Activated CD4-positive, alpha-beta T cell treated with anti-CD3 and anti-CD28 coated beads, Interleukin-2, amount 10 ng/mL, durations not matched to agents 7 days and 5 days (primary cell): Measurements from ENCODE around the gene EEF2K. TPM values are rescaled to one million over a fixed set of nuclear protein-coding genes. Genes with fewer than 3 reads are reported as not detected.
A peak's percentile ranks its signal among the peaks of the same experiment; 100 is the strongest.
"Not testable (repeated sequence)": the region's sequence is repeated elsewhere in the genome, so short reads cannot be mapped to it uniquely, and the experiment has no call there.

Experiments
- CTCF ChIA-PET: fragments of 350-600 bp; sonication (Branson Sonifier 250); formaldehyde crosslinking; loops from one replicate; lab custom pipeline; 2021; ENCODE audit warnings: antibody characterized with exemption; lab: Charles Lee
- POLR2A ChIA-PET: fragments of 350-600 bp; sonication (Branson Sonifier 250); formaldehyde crosslinking; loops from one replicate; lab custom pipeline; 2021; ENCODE audit warnings: antibody characterized with exemption; lab: Charles Lee
- DNase-seq: peaks from one replicate; pipeline ENCODE4 v3.0.0-alpha.2; 2020
- H3K27ac Mint-ChIP-seq: one replicate; pipeline ENCODE4 v1.8.0; 2021; ENCODE audit warnings: mild to moderate bottlenecking, moderate library complexity, mixed read lengths
- H3K27me3 Mint-ChIP-seq: one replicate; pipeline ENCODE4 v1.8.0; 2021; ENCODE audit warnings: mixed read lengths
- H3K36me3 Mint-ChIP-seq: one replicate; pipeline ENCODE4 v1.8.0; 2021; ENCODE audit warnings: low read depth, mixed read lengths
- H3K4me1 Mint-ChIP-seq: one replicate; pipeline ENCODE4 v1.8.0; 2021; ENCODE audit warnings: mixed read lengths
- H3K4me3 Mint-ChIP-seq: one replicate; pipeline ENCODE4 v1.8.0; 2021; ENCODE audit warnings: mild to moderate bottlenecking, moderate library complexity, mixed read lengths
- H3K9me3 Mint-ChIP-seq: one replicate; pipeline ENCODE4 v1.8.0; 2021; ENCODE audit warnings: mixed read lengths
- total RNA-seq, 2 experiments: library from RNA; stranded (reverse); gene quantifications; one replicate each; pipeline ENCODE4 v1.2.3, GENCODE V29; 2021

The EEF2K gene
- total RNA-seq: 10 to 100 TPM; 21.9 to 23.8 TPM

DNA sequence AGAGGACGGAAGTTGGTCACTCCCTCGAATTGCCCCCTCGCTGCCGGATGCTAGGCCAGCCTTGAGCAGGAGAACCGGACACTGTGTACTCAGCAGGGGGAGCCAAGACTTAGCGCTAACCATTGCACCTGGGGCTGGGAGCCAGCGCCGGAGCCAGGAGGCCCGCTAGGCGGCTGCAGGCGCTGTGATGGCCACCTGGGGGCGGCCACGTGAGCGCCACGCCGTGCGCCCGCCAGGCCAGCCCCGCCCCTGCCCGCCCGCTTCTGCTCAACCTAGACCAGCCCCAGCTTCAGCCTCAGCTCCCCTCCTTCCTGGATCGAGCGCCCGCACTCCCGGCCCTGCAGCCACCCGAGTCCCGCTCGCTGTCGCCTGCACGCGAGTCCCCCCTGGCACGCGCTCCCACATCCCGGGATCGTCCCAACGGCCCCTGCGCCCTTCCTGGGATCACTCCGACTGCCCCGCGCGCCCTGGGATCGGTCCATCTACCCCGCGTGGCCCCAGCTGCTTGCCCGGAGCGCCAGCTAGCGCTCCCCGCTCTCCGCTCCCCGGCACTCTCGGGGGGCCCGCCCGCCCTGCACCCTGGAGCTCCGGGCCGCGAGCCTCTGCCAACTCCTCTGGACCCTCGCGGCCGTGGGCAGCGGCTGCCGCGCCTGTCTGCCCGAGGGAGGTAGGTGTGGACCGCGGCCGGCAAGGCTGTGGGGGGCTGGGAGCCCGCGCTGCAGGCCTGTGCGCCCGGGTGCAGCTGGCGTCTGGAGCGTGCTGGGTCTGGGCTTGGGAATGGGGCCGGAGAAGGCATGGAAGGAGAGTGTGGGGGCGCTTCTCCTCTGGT is at the start of gene EEF2K:
Gene EEF2K, plus strand, starts transcription at position 266 of the 829 bp plus-strand sequence. CDS start 19,452 bp downstream, outside the sequence.
- Mint-ChIP-seq H3K27me3 (no peaks in the 10 kb centered on the region), H3K9me3 (no peaks in the 10 kb centered on the region), H3K4me1 (peaks cover 33% of the 10 kb centered on the region), H3K36me3 (peaks cover 13% of the 10 kb centered on the region), H3K27ac (peak within 1 kb of the TSS; percentile 83), H3K4me3 (peak within 1 kb of the TSS; percentile 93)
- ChIA-PET CTCF (interaction anchor here (0.6 to 6.9 kb wide), 12 partner anchors 11 to 199 kb away, joined by 3 to 48 read pairs (median 4); partner anchors contain the start of gene POLR3E), POLR2A (interaction anchor here (0.8 to 1.0 kb wide), 2 partner anchors 95 to 118 kb away, joined by 3 to 4 read pairs; no protein-coding TSS in a partner anchor)
- DNase-seq: peak; percentile 83

DNA sequence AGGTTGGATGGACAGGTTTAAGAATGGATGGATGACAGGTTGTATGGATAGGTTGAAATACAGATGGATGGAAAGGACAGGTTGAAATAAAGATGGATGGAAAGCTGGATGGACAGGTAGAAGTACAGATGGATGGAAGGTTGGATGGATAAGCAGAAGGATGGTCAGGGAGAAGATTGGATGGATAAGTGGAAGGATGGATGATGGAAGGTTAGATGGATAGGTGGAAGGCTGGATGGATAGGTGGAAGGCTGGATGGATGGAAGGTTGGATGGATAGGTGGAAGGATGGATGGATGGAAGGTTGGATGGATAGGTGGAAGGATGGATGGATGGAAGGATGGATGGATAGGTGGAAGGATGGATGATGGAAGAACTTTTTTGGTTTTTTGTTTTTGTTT is 44.7 kb upstream of the EEF2K start:
- Mint-ChIP-seq H3K36me3 (no peaks in the 10 kb centered on the region), H3K9me3 (peaks cover 5% of the 10 kb centered on the region), H3K27me3 (peaks cover 19% of the 10 kb centered on the region), H3K4me3 (no peak overlapping the region), H3K27ac (no peak overlapping the region), H3K4me1 (peaks cover 5% of the 10 kb centered on the region)
- no peak for DNase-seq
- POLR2A ChIA-PET: no interaction called here
- CTCF ChIA-PET: no interaction called here

DNA sequence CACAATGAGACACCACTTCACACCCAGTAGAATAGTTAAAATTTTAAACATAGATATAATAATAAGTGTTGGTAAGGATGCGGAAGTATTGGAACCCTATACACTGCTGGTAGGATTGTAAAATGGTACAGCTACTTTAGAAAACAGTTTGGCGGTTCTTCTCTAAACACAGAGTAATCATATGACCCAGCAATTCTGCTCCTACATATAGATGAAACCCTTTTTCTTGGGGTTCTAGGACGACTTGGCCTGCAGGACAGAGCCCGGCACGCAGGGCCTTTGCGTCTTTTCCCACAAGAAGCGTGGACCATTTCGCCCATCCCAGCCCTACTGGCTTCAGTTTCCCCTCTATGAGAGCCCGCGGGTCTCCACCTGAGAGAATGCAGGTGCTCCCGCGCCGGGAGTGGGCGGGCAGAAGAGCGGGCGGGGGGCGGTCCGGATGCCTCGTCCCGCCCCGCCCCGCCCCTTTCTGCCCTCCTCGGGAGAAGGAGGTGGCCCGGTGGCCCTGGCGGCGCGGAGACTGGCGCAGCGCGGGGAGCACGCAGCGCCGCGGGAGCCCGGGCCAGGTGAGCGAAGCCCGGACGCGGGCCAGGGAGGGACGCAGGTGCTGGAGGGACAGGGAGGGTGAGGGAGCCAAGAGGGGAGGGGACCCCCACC is 44.0 kb upstream of the EEF2K start, which contains the start of gene SDR42E2:
Gene SDR42E2, plus strand, starts transcription at position 508 of the 657 bp plus-strand sequence. CDS start 3,077 bp downstream, outside the sequence.
- POLR2A ChIA-PET: no interaction called here
- Mint-ChIP-seq H3K9me3 (peaks cover 5% of the 10 kb centered on the region), H3K27ac (peak within 1 kb of the TSS; percentile 60), H3K36me3 (no peaks in the 10 kb centered on the region), H3K4me3 (no peak within 1 kb of the TSS), H3K4me1 (peaks cover 5% of the 10 kb centered on the region), H3K27me3 (peaks cover 19% of the 10 kb centered on the region)
- DNase-seq: peak; percentile 29
- CTCF ChIA-PET: no interaction called here

DNA sequence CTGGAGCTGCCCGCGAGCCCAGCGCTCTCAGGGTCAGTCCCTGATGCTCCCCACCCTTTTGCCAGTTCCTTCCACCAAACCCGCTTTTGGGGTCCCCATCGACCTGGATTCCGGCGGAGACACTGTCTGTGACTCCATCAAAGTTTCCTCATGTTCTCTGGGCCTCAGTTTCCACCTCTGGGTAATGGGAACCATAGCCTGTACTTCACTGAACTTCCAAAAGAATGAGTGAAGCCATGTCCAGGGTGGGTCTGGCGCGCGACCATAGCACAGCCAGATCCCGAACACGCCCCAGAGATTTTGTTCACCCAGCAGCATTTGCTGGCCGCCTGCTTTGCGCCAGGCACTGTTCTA is 43.4 kb upstream of the EEF2K start:
- Mint-ChIP-seq H3K9me3 (peaks cover 5% of the 10 kb centered on the region), H3K27ac (peak overlapping the region; percentile 60), H3K27me3 (peaks cover 19% of the 10 kb centered on the region), H3K4me1 (peaks cover 5% of the 10 kb centered on the region), H3K36me3 (no peaks in the 10 kb centered on the region), H3K4me3 (no peak overlapping the region)
- POLR2A ChIA-PET: no interaction called here
- DNase-seq: no peak
- CTCF ChIA-PET: no interaction called here

DNA sequence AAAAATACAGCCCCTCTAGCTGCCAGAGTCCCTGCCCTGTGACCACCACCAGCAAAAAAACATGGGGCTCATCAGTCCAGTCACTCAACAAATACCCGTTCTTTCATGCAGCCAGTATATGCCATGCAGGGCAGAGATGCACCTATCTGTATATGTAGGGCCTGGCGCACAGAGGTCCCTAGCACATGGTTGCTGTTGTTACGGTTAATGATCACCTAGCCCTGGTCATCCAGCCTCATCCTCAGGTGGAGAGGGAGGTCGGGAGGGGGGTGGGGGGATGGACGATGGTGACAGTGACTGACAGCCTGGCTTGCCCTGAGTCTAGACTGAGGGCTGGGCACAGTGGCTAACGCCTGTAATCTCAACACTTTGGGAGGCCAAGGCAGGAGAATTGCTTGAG is 42.3 kb upstream of the EEF2K start:
- no peak for DNase-seq
- Mint-ChIP-seq H3K4me3 (no peak overlapping the region), H3K36me3 (no peaks in the 10 kb centered on the region), H3K9me3 (peaks cover 5% of the 10 kb centered on the region), H3K4me1 (peaks cover 5% of the 10 kb centered on the region), H3K27me3 (peaks cover 18% of the 10 kb centered on the region), H3K27ac (no peak overlapping the region)
- ChIA-PET POLR2A (no interaction called here), CTCF (no interaction called here)

DNA sequence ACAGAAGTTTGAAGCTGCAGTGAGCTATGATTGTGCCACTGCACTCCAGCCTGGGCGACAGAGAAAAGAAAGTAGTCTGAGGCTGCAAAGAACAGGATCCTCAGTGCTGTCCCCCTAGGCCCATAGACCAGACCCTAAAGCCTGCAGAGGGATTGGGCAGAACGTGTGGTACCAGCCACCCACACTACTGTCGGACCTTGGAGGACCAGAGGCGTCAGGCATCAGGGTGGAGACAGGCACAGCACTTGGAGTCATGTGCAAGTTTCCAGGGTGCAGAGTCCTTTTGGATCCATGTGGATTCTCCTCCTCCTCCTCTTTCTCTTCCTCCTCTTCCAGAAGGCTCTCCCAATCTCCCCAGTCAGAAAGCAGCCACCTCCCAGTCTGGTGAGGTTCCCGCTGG is 41.6 kb upstream of the EEF2K start:
- Mint-ChIP-seq H3K27me3 (peaks cover 16% of the 10 kb centered on the region), H3K36me3 (no peaks in the 10 kb centered on the region), H3K27ac (no peak overlapping the region), H3K4me3 (no peak overlapping the region), H3K9me3 (peaks cover 5% of the 10 kb centered on the region), H3K4me1 (peaks cover 5% of the 10 kb centered on the region)
- no peak for DNase-seq
- ChIA-PET CTCF (interaction anchor here (3.3 kb wide), 1 partner anchor 24 kb away, joined by 10 read pairs; no protein-coding TSS in a partner anchor), POLR2A (no interaction called here)

DNA sequence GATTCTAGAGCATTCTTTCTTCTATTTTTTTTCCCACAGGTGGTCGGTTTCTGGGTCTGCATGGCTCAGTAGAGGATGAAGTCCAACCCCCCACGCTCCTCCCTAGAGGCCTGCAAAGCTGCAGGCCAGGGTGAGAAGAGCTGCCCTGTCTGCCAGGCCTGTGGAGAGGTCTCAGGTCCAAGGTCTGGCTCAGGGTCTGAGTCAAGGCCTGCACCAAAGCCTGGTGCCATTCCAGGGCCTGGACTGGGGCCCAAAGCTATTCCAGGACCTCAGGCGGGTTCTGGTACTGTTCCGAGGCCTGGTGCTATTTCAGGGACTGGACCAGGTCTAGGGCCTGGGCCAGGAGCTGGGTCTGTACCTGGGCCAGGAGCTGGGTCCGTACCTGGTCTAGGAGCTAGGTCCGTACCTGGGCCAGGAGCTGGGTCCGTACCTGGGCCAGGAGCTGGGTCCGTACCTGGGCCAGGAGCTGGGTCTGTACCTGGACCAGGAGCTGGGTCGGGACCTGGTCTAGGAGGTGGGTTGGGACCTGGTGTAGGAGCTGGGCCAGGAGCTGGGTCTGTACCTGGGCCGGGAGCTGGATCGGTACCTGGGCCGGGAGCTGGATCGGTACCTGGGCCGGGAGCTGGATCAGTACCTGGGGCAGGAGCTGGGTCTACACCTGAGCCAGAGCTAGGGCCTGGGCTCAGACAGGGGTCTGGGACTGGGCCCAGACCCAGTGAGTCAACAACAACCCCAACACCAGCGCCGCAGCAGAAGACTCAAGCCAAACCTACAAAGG is 40.4 kb upstream of the EEF2K start:
- Mint-ChIP-seq H3K9me3 (peaks cover 5% of the 10 kb centered on the region), H3K4me1 (peaks cover 5% of the 10 kb centered on the region), H3K27ac (no peak overlapping the region), H3K27me3 (peaks cover 9% of the 10 kb centered on the region), H3K36me3 (no peaks in the 10 kb centered on the region), H3K4me3 (no peak overlapping the region)
- POLR2A ChIA-PET: no interaction called here
- CTCF ChIA-PET: interaction anchor here (1.0 to 3.3 kb wide), 2 partner anchors 9 to 23 kb away, joined by 5 to 10 read pairs; no protein-coding TSS in a partner anchor
- no peak for DNase-seq

DNA sequence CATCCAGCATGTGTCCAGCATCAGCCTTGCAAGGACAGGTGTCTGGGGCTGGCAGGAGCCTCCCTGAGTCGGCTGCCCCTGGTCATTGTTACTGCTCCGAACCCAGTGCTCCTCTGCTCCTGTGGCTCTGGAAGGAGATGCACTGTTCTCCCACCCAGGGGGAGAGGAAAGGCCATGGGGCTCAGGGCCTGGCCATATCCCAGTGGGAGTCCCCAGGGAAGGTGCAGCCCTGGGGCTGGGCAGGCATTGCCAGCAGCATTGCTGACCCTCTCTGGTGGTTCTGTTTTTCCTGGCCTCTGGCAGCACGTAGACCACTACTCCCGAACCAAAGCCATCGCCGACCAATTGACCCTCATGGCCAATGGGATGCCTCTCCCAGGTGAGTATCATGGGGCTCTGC is 34.1 kb upstream of the EEF2K start:
- Mint-ChIP-seq H3K36me3 (no peaks in the 10 kb centered on the region), H3K27ac (no peak overlapping the region), H3K9me3 (no peaks in the 10 kb centered on the region), H3K4me3 (no peak overlapping the region), H3K27me3 (no peaks in the 10 kb centered on the region), H3K4me1 (no peaks in the 10 kb centered on the region)
- DNase-seq: no peak
- POLR2A ChIA-PET: no interaction called here
- CTCF ChIA-PET: no interaction called here

DNA sequence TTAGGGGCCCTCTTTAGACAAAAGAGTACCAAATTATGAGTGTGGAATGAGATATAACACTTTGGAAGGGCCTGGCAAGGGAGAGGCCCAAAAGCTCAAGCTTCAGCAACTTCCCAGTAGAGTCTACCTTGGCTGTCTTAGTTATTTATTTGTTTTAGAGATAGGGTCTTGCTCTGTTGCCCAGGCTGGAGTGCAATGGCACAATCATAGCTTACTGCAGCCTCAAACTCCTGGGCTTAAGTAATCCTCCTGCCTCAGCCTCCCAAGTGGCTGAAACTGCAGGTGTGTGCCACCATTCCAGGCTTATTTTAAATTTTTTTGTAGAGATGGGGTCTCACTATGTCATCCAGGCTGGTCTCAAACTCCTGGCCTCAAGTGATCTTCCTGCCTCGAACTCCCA is 33.4 kb upstream of the EEF2K start:
- H3K36me3 Mint-ChIP-seq, H3K27ac Mint-ChIP-seq, H3K9me3 Mint-ChIP-seq, DNase-seq, H3K4me1 Mint-ChIP-seq, CTCF ChIA-PET, H3K27me3 Mint-ChIP-seq, H3K4me3 Mint-ChIP-seq: not testable (repeated sequence)
- POLR2A ChIA-PET: interaction anchor here (0.7 kb wide), 1 partner anchor 182 kb away, joined by 3 read pairs; no protein-coding TSS in a partner anchor

DNA sequence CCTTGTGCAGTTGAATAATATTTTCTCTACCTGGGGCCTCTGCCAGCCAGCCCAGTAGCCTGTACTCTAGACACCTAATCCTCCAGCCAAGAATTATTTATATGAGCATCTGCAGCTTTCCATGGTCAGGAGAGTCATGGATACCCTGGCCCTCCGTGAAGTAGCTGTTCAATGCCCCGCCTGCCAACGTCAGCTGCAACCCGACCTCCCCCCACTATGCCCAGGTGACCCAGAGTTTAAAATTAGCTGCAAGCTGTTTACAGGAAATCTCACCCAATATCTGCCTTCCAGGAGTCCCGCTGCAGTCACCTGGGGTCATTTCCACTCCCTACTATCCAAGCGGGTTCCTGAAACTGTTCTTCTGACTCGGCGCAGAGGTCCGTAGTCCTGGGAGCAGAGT is 31.4 kb upstream of the EEF2K start:
- no peak overlapping the region for H3K27ac Mint-ChIP-seq
- H3K36me3 Mint-ChIP-seq: no peaks in the 10 kb centered on the region
- ChIA-PET CTCF (interaction anchor here (0.6 to 1.5 kb wide), 3 partner anchors 9 to 38 kb away, joined by 3 to 5 read pairs (median 5); no protein-coding TSS in a partner anchor), POLR2A (no interaction called here)
- H3K27me3 Mint-ChIP-seq: no peaks in the 10 kb centered on the region
- no peaks in the 10 kb centered on the region for H3K9me3 Mint-ChIP-seq
- no peak for DNase-seq
- H3K4me1 Mint-ChIP-seq: no peaks in the 10 kb centered on the region
- H3K4me3 Mint-ChIP-seq: no peak overlapping the region

DNA sequence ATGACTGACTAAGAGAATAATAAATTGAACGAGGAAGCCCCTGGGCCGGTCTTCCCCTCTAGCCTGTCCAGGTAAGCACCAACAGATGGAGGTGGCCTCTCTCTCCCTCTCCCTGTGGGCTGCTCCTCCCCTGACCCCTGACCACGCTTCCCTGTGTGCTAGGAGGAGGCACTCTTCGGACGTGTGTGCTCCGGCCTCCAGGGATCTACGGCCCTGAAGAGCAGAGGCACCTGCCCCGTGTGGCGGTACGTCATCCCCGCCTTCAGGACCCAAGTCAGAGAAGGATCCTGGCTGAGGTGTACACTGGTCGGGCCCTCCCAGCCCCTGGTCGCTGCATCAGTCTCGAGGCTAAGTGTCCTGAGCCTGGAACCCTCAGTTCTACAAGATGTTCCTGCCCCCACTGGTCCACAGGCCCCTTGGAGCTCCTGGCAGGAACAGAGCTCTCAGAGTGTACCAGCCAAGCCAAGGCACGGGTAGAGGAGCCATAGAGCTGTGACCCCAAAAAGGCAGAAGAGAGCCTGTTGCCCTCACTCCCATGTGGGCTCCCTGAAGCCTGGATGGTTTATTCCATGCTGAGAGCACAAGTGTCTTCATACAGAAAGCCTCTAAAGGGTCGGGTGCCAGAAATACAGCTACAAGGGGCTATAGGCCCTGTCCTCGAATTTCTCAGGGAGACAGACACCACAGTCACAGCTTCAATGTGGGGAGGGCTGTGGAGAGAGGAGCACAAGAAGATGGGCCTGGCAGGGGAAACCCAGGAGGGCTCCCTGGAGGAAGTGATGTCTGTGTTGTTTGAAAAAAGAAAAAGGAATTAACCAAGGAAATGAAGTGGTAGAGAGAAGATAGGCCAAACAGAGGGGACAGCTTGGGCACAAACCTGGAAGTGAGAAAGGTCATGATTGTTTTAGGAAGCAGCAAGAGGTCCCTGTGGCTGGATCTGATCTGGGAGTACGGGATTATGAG is 27.8 kb upstream of the EEF2K start:
- no peak for DNase-seq
- no peaks in the 10 kb centered on the region for H3K9me3 Mint-ChIP-seq
- H3K27ac Mint-ChIP-seq: no peak overlapping the region
- H3K4me3 Mint-ChIP-seq: no peak overlapping the region
- H3K36me3 Mint-ChIP-seq: no peaks in the 10 kb centered on the region
- CTCF ChIA-PET: interaction anchor here (1.0 kb wide), 1 partner anchor 13 kb away, joined by 4 read pairs; no protein-coding TSS in a partner anchor
- POLR2A ChIA-PET: no interaction called here
- H3K4me1 Mint-ChIP-seq: no peaks in the 10 kb centered on the region
- H3K27me3 Mint-ChIP-seq: no peaks in the 10 kb centered on the region
